LNCAP (cell line): ENCODE measurements around the gene BCL2L15.

Source experiments
- TF ChIP-seq, protein P1 (sequence below): fragments of 450-650 bp; IDR thresholded peaks from 2 replicates; pipeline ENCODE4 v1.5.1; 2017; ENCODE audit warnings: mild to moderate bottlenecking

Gene BCL2L15

DNA sequence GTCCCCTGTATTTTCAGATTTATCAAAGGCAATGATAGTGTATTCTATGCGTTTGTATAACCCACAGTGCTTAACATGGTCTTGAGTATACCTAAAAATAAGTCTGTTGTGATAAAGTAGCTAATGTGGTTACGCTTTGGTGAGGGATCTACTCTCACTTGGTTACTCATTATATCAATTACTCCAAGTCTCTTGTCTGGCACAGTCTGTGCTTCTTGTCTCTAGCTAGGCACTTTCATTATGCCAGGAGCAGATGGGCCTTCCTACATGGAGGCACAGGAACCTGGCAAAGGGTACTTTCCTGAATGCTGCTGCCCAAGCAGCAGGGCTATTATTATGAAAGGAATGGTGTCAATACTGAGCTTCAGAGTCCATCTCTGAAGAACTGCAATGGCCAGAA lies 11.7 kb downstream of the BCL2L15 start:
- TF ChIP-seq, protein P1, sequence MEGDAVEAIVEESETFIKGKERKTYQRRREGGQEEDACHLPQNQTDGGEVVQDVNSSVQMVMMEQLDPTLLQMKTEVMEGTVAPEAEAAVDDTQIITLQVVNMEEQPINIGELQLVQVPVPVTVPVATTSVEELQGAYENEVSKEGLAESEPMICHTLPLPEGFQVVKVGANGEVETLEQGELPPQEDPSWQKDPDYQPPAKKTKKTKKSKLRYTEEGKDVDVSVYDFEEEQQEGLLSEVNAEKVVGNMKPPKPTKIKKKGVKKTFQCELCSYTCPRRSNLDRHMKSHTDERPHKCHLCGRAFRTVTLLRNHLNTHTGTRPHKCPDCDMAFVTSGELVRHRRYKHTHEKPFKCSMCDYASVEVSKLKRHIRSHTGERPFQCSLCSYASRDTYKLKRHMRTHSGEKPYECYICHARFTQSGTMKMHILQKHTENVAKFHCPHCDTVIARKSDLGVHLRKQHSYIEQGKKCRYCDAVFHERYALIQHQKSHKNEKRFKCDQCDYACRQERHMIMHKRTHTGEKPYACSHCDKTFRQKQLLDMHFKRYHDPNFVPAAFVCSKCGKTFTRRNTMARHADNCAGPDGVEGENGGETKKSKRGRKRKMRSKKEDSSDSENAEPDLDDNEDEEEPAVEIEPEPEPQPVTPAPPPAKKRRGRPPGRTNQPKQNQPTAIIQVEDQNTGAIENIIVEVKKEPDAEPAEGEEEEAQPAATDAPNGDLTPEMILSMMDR = no peak

DNA sequence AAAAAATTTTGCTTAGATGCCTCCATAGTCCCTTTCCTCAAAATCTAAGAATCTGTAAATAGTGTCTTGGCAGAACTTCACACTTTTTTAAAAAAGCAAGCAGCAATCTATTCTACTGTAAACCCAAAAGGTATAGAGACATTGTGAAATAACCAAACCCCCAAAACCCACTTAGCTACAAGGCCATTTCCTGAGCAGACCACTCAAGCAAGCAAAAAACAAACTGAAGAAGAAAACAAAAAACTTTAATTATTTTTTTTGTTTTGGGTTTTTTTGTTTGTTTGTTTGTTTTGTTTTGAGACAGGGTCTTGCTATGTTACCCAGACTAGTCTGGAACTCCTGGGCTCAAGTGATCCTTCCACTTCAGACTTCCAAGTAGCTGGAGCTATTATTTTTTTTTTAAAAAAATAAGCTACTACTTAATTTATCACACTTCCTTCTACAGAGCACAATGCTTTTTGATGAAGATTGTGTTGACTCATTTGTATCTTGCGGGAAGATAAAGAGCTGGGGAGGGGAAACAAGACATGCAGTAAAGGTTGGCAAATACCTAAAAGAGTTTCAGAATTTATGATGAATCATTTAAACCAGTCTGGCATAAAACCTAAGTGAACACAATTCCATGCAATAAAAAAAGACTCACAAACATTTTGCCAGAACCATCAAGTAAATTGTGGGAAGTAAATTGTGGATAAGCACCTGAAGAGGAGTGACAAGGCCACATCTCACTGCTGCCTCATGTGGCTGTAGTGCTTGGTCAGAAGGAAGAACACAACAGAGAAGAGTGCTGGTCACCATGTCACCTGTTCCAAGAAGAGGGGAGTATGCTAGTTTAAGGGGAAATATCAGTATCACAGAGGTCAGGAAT lies 13.1 kb downstream of the BCL2L15 start:
- TF ChIP-seq, protein P1 = peak; percentile 34

DNA sequence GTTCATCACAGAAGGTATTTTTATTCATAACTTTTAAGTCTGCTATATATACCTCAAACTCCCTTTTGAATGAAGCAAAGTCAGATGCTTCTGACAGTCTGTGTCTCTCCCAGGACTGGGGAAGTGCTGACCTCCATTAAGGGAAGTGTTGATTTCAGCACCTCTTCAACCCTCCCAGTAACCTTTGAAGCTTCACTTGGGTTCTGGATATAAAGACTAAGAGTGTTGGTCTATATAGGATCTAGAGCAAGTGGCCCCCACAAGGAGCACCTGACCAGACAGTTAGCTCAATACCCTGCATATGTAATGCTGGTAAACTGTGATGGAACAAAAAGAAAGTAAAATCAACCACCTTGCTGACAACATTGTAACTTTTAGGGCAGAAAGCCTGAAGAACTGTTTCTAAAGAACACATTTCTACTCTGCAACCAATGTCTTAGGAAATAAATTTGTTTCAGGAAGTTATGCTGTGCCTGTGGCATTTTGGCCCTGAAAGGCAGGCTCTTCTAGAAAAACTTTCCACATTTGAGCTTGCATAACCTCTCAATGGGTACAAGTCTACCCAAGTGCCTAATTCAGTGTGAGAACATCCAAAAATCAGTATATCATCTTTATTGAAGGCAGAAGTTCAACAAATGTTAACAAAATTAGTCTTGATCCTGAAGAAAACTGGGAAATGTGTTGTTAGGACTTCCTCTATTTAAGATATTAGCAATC lies 15.0 kb downstream of the BCL2L15 start:
- TF ChIP-seq, protein P1 = no peak

DNA sequence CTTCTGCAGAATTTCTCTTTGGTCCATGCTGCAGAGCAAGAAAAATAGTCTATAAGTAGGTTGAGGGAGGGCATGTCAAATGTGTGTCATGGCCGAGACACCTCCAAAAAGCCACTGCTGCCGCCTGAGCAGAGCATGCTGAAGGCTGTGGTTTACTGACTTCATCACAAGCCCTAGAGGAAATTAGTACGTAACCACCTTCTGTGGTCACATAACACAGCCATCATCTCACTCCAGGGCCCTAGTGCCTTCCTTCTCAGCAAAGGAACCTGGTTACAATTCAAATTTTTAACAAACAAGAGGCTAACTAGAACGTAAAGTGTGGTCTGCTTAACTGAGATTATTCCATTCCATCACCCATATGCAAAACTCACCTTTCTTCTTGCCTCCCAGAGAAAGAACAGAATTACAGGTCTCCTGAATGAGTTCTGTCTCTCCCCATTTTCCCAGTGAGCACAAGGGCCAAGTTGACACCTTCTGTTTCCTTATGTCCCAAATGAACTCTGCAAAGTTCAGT lies 15.7 kb downstream of the BCL2L15 start, which contains the start of gene PTPN22:
Gene PTPN22, minus strand, starts transcription at position 116 of the 517 bp plus-strand sequence.
- TF ChIP-seq, protein P1 = no peak

DNA sequence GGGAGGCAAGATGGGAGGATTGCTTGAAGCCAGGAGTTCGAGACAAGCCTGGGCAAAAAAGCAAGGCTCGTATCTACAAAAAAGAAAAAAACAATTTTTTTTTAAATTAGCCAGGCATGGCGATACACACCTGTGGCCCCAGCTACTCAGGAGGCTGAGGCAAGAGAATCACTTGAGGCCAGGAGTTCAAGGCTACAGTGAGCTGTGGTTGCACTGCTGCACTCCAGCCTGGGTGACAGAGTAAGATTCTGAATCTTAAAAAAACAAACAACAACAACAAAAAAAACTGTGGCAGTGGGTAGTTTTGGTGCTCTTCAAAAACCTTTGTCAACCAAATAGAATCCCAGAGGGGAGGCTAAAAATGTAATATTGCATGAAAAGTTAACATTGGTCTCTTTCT lies 16.6 kb downstream of the BCL2L15 start:
- TF ChIP-seq, protein P1 = no peak

DNA sequence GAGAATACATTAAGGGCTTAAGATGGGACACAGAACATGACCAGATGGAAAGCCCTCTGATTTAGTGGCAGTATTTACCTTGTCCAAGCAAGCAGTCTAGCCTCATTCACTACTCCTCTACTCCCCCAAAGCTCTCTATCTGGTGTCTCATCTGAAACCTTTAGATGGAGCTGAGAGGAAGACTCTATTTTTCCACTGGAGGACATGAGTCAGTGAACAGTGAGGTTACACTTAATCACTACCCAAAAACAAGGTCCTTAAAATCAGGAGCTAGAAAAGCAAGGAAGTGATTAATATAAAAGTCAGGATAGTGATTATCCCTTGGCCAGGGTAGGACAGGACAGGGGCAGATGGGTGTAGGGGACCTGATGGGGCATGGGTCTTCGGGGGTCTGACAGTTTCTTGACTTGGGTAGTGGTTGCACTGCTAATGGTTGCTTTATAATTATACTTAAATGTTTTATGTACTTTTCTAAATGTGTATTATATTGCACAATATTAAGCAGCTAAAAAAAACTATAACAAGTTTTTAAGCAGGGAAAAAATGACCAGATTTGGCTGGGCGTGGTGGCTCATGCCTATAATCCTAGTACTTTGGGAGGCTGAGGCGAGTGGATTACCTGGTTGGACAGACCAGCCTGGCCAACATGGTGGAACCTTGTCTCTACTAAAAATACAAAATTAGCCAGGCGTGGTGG lies 18.8 kb downstream of the BCL2L15 start:
- TF ChIP-seq, protein P1 = no peak

DNA sequence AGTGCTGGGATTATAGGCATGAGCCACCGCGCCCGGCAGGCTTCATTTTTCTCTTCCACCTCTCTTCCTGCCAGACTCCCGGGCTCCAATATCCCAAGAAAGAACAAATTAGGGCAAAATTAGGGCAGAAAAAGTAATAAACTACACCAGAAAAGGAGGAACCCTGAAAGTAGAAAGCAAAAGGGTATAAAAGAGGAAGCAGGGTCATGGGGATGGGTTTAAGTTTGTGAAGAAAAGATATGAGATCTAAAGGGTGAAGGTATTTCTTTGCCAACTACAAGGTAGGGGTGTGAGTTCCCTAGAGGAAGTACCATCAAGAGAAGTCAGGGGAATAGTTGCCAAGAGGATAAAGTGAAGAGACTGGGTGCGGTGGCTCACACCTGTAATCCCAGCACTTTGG lies 25.7 kb downstream of the BCL2L15 start:
- TF ChIP-seq, protein P1 = no peak
